Lower lobe of right lung (tissue), 2 donors: Measurements from ENCODE around the gene KIAA0408. TPM values are rescaled to one million over a fixed set of nuclear protein-coding genes. Genes with fewer than 3 reads are reported as not detected.

Source experiments
- ATAC-seq, 2 donors: fragments of 200-7000 bp; cut with Tn5 transposase; one replicate each; pipeline ENCODE4 v1.9.1; 2020 to 2022; ENCODE audit warnings: mild to moderate bottlenecking in 2 of 2, moderate library complexity in 2 of 2
- DNase-seq: peaks from one replicate; pipeline ENCODE4 v3.0.0-alpha.2; 2020
- H3K27ac ChIP-seq: fragments of 200-600 bp; one replicate; pipeline ENCODE4 v1.8.0; 2022
- H3K27me3 ChIP-seq: fragments of 200-600 bp; one replicate; pipeline ENCODE4 v1.8.0; 2022; ENCODE audit warnings: low read depth
- H3K36me3 ChIP-seq: fragments of 200-600 bp; one replicate; pipeline ENCODE4 v1.8.0; 2022; ENCODE audit warnings: mild to moderate bottlenecking
- H3K4me1 ChIP-seq: fragments of 200-600 bp; one replicate; pipeline ENCODE4 v1.8.0; 2022
- H3K4me3 ChIP-seq: fragments of 200-600 bp; one replicate; pipeline ENCODE4 v1.8.0; 2022; ENCODE audit warnings: mild to moderate bottlenecking
- H3K9me3 ChIP-seq: fragments of 200-600 bp; one replicate; pipeline ENCODE4 v1.8.0; 2022
- intact Hi-C: fragments of 100-400 bp; cut with DNase I; formaldehyde crosslinking; loops from one replicate; pipeline ENCODE4 v1.11.0; 2022
- total RNA-seq: library from RNA; stranded (reverse); fragmentation: NEBNext Ultra II Directional; extraction: Animal tissue kit (Norgen Biotek cat#: 25700); gene quantifications from one replicate; pipeline ENCODE4 v1.2.1, GENCODE V29; 2021
- TF ChIP-seq, protein P1 (sequence below): fragments of 200-600 bp; IDR thresholded peaks from one replicate; pipeline ENCODE4 v1.8.0; 2022; ENCODE audit warnings: antibody characterized with exemption, mild to moderate bottlenecking
- donor health status: DM: no; HTN: yes; CAD: no; lungs with severe emphysema.

The KIAA0408 gene
- total RNA-seq, 1 donor from 2014 or later = 55.1 TPM

DNA sequence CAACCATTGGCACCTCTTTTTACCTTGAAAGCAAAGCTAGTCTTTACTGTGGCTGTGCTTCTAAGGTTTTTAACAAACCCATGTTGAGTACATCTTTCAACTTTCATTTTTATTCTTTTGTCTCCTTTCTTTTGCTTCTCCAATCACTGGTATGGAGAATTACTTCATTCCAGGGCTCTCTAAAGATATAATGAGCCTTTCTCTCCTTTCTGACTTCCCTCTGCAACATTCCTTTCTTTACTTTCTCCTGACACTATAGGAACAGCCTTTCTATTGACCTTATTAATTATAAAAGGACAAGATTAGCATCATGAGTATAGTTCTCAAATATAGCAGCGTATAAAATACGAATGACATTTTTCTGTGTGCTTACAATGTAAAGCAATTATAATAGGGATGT, 23.1 kb upstream of the KIAA0408 start:
- Histone ChIP-seq H3K9me3 (no peaks in the 10 kb centered on the region), H3K27ac (no peak overlapping the region)
- ATAC-seq = no peak

DNA sequence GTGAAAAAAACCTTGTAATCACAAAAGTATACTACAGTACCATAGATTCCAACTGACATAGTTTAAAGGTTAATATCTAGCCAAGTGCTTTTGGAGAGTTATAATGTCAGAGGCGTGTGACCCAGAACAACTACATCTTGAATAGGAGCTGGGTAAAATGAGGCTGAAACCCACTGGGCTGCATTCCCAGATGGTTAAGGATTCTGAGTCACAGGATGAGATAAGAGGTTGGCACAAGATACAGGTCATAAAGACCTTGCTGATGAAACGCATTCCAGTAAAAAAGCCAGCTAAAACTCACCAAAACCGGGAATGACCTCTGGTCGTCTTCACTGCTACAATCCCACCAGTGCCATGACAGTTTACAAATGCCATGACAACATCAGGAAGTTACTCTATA, 22.4 kb upstream of the KIAA0408 start:
- no peaks in the 10 kb centered on the region for H3K9me3 ChIP-seq
- no peak overlapping the region for H3K27ac ChIP-seq
- no peaks in the 10 kb centered on the region for H3K27me3 ChIP-seq
- no peak overlapping the region for H3K4me3 ChIP-seq
- TF ChIP-seq, protein P1, sequence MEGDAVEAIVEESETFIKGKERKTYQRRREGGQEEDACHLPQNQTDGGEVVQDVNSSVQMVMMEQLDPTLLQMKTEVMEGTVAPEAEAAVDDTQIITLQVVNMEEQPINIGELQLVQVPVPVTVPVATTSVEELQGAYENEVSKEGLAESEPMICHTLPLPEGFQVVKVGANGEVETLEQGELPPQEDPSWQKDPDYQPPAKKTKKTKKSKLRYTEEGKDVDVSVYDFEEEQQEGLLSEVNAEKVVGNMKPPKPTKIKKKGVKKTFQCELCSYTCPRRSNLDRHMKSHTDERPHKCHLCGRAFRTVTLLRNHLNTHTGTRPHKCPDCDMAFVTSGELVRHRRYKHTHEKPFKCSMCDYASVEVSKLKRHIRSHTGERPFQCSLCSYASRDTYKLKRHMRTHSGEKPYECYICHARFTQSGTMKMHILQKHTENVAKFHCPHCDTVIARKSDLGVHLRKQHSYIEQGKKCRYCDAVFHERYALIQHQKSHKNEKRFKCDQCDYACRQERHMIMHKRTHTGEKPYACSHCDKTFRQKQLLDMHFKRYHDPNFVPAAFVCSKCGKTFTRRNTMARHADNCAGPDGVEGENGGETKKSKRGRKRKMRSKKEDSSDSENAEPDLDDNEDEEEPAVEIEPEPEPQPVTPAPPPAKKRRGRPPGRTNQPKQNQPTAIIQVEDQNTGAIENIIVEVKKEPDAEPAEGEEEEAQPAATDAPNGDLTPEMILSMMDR = no peak
- intact Hi-C loops = no loop called here
- peaks cover 15% of the 10 kb centered on the region for H3K4me1 ChIP-seq
- DNase-seq (no peak), ATAC-seq (peak in 1 of 2 donors; percentile 57)
- no peaks in the 10 kb centered on the region for H3K36me3 ChIP-seq

More for the DNA sequence above, 23.1 kb upstream of the KIAA0408 start:
- H3K36me3 ChIP-seq = no peaks in the 10 kb centered on the region
- intact Hi-C loops = no loop called here
- peaks cover 15% of the 10 kb centered on the region for H3K4me1 ChIP-seq
- H3K4me3 ChIP-seq = no peak overlapping the region
- TF ChIP-seq, protein P1 = no peak
- H3K27me3 ChIP-seq = no peaks in the 10 kb centered on the region
- DNase-seq = no peak

DNA sequence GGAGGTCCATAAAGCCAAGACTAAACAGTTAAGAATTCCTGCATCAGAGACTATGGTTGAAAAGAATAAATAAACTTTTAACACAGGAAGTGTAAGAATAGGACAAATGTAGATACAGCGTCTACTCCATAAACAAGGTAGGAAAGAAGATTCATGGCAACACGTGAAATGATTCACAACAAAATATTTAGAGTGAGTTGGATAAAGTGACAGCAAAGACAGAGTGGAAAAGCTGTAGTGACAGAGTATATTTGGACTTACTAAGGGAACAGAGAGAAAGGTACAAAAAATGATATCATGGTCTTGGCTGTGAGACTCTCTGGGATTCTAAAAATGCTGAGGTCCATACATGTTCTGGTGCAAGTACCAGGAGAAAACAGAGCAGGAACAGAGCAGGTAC, 21.9 kb upstream of the KIAA0408 start:
- Histone ChIP-seq H3K27ac (no peak overlapping the region), H3K4me3 (no peak overlapping the region), H3K36me3 (no peaks in the 10 kb centered on the region), H3K27me3 (no peaks in the 10 kb centered on the region), H3K9me3 (no peaks in the 10 kb centered on the region), H3K4me1 (peaks cover 15% of the 10 kb centered on the region)
- TF ChIP-seq, protein P1 = no peak
- DNase-seq = no peak
- intact Hi-C loops = no loop called here
- no peak for ATAC-seq

DNA sequence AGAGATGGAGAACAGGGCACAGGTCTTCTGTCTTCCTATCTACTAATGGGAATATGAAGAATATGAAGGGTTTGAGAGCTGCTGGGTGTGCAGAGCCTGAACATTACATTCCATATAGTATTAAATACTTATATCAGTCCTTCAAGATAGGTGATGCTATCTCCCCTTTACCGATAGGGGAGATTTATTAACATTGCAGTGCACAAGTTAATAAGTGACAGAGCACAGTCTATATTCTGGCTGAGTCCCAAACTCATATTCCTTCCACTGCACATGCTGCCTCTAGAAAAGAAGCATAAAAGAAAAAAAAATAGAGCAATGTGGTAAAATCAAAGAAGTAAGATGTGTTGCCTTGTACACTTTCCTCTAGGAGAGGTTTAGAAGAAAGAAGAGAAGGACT, 18.5 kb upstream of the KIAA0408 start:
- TF ChIP-seq, protein P1 = no peak
- Histone ChIP-seq H3K9me3 (no peaks in the 10 kb centered on the region), H3K4me3 (no peak overlapping the region), H3K27me3 (no peaks in the 10 kb centered on the region), H3K27ac (no peak overlapping the region), H3K4me1 (no peaks in the 10 kb centered on the region), H3K36me3 (no peaks in the 10 kb centered on the region)
- DNase-seq (no peak), ATAC-seq (no peak)
- intact Hi-C loops = no loop called here

DNA sequence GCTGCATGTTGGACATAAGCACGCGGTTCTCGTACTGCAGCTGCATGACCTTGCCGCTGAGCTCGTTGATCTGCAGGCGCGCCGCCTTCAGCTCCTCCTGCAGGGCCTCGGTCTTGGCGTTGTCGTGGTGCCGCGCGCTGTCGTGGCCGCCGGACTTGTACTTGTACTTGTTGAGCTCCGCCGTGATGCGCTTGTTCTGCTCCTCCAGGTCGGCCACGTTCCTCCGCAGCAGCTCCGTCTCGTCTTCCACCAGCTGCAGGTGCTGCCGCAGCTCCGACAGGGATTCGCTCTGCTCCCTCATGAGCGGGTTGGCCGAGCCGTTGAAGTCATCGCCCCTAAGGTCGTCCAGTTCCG, 16.6 kb upstream of the KIAA0408 start:
- ATAC-seq = no peak
- Histone ChIP-seq H3K27me3 (no peaks in the 10 kb centered on the region), H3K9me3 (no peaks in the 10 kb centered on the region), H3K4me3 (no peak overlapping the region), H3K27ac (no peak overlapping the region), H3K36me3 (no peaks in the 10 kb centered on the region), H3K4me1 (no peaks in the 10 kb centered on the region)
- TF ChIP-seq, protein P1 = no peak
- no peak for DNase-seq
- intact Hi-C loops = no loop called here
